HG03442 (cell line): ENCODE data around the gene MYT1.
"Not testable (repeated sequence)": the region's sequence is repeated elsewhere in the genome, so short reads cannot be mapped to it uniquely, and the experiment has no call there.

Experiments used
- ATAC-seq: cut with Tn5 transposase; IDR thresholded peaks from one replicate; pipeline ENCODE4 v1.9.1; 2021; ENCODE audit warnings: mild to moderate bottlenecking, moderate library complexity; ENCODE audit not compliant: unreplicated experiment

MYT1 gene

DNA sequence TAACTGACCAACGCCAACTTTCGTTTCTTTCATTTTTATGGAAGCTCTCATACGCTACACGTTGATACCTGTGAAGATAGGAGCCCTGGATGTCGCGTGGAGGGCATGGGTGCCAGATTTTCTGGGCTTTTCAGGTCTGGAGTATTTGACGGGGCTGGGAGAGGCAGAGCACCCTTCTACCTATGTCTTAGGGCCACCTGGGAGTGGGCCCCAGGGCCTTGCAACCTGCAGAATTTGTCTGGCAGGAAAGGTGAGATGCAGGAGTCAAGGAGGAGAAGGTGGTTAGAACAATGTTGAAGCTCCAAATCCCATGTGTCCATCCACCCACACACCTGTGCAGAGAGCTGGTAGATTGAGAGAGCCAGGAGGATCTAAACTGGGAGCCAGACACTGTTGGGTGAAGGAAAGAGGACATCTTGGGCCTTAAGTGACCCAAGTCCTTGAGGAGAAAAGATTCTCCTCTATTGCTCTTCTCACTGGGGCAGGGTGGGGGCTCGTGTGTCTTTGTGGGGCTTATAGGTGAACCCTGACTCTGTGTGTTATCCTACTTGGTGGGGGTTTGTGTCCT lies 63.9 kb downstream of the MYT1 start:
- no peak for ATAC-seq

DNA sequence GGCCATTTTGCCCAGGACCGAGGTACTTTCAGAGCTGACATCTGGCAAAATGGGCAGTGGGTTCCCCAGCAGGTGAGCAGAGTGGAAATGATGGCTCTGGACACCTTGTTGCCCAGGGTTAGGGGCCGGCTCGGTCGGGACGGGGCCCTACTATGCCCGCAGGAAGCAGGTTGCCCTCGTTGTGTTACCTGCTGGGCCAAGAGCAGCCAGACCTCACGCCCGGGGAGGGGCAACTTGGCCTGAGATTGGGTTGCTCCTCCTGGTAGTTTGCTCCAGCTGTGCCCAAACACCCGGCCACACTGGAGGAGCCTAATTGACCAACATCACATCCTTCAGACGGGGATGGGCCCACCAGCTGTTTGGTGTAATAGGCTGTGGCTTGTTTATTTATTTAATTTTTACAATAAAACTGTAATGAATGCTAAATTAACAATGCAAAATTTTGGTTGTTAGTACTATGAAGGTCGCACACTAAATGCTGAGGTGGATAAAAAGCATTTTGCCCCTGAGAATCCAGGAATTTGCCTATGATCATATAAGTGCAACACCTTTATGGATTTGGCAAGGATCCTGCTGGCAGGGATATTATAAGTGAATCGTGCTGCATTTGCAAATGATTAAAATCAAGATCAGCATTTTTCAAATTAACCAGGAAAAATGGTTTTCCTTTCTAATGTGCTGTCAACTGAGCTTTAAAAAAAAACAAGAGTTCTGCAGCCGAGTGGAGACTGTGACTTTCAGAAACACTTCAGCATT lies 64.7 kb downstream of the MYT1 start:
- ATAC-seq = no peak

DNA sequence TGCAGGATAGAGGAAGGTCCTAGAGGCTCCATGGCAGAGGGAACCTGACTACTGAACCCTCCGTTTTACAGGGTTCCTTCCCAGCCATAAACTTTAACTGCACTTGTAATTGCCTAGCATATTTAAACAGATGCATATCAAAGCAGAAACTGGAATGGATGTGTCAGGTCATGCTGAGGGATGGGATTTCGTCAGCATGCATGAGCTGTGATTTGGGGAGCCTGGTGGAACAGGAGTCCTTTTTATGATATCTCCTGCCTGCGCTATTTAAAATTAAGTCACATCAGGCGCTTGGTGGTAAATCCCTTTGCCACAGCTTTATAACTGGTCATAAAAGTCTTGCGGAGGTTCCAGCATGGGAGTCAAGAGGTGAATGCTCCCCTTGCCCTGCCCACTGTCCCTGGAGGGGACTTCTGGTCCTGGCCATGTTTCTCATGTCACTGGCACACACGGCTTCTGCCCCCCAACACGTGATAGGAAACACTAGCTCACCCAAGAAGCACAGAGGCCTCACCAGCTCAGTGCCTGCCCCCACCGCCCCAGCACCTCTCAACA lies 65.3 kb downstream of the MYT1 start:
- no peak for ATAC-seq

GRCh38 chr20:64230461-64231145 lies 66.4 kb downstream of the MYT1 start:
- ATAC-seq = no peak

DNA sequence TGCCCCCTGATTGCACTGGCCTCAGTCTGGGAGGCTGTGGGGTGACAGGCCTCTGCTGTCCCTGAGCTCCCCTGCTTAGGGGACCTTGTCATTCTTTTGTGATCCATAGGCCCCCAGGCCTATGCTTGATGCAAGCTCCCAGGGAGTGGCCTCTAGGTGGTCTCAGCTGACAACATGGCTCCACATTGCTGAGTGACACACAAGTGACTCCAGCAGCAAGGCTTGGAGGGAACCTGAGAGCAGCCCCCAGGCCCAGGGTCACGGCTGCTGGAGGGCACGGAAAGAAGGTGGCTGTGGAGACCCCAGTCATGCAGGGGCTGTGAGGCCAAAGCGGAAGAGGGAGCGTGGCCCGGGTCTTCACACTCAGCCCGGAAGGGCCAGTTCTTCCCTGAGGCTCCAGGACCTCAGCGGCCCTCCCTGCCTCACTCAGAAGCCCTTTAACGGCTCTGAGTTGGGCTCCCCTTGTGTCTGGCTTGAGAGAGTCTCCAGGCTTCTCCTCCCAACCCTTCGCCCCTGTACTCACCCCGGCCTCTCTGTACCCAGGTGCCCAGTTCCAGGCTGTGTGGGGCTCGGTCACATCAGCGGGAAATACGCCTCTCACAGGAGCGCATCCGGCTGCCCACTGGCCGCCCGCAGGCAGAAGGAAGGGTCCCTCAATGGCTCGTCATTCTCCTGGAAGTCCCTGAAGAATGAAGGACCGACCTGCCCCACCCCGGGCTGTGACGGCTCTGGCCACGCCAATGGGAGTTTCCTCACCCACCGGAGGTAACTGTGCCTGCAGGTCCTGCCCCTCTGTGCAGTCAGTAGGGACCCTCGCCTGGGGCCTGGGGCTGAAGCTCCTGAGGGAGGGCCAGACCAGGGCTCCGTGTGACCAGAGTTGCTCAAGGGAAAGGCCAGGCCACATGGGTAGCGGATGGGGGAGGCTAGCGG lies 67.6 kb downstream of the MYT1 start:
- no peak for ATAC-seq

- ATAC-seq = no peak
These were observed 68.5 kb downstream of the MYT1 start for GRCh38 chr20:64232794-64233193.

DNA sequence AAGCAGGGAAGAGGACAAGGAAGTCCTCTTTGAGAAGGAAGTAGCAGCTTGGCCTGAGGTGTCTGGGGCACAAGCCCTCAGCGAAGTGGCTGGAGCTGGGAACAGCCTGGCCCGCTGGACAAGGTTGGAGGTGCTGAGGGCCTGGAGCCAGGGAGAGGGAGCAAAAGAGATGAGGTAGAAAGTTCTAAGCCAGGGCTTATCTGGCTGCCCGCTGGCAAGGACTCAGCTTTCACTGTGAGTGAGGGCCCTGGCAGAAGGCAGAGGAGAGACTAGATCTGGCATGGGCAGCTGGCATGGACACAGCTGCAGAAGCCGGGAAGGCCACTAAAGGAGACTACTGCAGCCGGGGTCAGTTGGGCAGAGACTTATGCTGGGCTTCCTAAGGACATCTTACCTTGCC lies 69.5 kb downstream of the MYT1 start:
- no peak for ATAC-seq

DNA sequence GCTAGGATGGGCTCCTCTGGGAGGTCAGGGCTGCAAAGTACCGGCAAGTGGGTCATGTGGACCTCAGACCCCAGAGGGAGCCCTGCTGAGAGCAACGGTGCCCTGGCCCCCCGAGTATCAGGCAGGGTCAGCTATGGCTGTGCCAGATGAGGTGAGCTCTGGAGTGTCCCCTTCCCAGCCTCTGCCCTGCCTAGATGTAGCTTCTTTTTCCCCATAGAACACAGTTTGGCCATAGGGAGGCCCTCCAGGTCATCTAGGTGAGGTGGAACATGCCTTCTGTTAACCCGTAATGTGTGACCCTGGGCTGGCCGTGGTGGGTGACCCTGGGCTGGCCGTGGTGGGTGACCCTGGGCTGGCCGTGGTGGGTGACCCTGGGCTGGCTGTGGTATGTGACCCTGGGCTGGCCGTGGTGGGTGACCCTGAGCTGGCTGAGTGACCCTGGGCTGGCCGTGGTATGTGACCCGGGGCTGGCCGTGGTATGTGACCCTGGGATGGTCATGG lies 70.1 kb downstream of the MYT1 start:
- no peak for ATAC-seq

DNA sequence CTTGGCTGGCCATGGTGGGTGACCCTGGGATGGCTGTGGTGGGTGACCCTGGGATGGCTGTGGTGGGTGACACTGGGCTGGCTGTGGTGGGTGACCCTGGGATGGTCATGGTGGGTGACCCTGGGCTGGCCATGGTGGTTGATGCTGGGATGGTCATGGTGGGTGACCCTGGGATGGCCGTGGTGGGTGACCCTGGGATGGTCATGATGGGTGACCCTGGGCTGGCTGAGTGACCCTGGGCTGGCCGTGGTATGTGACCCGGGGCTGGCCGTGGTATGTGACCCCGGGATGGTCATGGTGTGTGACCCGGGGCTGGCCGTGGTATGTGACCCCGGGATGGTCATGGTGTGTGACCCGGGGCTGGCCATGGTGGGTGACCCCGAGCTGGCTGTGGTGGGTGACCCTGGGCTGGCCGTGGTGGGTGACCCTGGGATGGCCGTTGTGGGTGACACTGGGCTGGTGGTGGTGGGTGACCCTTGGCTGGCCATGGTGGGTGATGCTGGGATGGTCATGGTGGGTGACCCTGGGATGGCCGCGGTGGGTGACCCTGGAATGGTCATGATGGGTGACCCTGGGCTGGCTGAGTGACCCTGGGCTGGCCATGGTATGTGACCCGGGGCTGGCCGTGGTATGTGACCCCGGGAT lies 70.8 kb downstream of the MYT1 start:
- not testable (repeated sequence) for ATAC-seq

- ATAC-seq = no peak
These were observed 72.2 kb downstream of the MYT1 start for GRCh38 chr20:64236137-64237088.

- no peak for ATAC-seq
These were observed 73.1 kb downstream of the MYT1 start for GRCh38 chr20:64237316-64237715.

DNA sequence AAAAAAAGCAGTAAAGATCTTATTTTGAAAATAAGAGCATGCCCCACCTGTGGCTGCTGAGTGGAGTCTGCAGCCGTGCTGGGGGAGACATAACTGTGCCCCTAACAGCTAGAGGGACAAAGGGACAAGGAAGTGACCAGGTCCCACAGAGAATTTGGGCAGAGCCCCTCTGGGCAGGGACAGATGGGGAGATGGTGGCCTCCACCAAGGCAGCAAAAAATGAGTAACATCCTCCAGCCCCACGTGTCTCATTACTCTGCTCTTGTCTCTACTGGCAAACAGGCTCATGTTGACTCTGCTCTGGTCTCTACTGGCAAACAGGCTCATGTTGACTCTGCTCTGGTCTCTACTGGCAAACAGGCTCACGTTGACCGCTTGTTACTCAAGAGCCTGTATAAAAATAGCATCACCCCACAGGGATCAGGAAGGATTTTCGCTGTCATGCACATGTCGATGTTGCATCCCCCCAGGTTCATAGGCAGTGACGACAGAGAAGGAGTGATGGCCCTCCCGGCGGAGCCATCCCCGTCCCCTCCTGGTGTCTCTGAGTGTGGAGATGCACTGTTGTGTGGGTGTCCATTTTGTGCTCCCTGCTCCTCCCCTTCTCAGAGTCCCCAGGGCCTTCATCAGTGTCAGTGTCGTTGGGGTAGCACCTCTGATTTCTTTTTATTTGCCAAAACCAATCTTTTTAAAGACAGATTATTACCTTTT lies 74.0 kb downstream of the MYT1 start:
- no peak for ATAC-seq

GRCh38 chr20:64238851-64239387 lies 74.7 kb downstream of the MYT1 start:
- no peak for ATAC-seq

DNA sequence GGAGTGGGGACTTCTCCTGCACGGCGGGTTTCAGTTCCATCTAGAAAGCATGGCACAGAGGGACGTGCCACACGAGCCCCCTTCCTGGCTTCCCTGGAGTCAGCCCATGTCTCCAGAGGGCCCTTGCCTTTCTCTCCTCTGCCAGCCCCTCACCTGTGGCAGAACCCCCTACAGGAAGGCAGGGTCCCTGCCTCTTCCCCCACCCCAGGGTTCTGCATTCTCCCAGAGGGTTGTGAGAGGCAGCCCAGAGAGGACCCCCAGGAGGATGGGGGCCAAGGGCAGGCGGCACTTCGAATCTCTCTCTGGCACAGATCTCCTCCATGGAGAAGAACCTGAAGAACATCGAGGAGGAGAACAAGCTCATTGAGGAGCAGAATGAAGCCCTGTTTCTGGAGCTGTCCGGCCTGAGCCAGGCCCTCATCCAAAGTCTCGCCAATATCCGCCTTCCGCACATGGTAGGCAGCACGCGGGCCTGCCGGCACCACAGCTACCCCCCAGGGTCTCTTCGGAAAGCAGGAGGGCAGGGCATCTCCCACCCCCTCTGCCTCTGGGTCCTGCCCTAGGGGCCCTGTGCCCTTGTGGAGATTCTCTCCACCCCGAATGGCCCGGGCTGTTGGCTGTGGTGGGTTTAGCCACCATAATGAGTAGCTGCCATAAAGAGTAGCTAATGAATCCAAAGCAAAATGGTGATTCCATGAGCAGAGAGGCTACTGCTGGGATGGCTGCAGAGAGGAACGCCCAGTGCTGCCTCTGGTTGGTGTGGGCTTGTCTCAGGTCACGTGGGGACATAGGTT lies 75.4 kb downstream of the MYT1 start:
- ATAC-seq = no peak

DNA sequence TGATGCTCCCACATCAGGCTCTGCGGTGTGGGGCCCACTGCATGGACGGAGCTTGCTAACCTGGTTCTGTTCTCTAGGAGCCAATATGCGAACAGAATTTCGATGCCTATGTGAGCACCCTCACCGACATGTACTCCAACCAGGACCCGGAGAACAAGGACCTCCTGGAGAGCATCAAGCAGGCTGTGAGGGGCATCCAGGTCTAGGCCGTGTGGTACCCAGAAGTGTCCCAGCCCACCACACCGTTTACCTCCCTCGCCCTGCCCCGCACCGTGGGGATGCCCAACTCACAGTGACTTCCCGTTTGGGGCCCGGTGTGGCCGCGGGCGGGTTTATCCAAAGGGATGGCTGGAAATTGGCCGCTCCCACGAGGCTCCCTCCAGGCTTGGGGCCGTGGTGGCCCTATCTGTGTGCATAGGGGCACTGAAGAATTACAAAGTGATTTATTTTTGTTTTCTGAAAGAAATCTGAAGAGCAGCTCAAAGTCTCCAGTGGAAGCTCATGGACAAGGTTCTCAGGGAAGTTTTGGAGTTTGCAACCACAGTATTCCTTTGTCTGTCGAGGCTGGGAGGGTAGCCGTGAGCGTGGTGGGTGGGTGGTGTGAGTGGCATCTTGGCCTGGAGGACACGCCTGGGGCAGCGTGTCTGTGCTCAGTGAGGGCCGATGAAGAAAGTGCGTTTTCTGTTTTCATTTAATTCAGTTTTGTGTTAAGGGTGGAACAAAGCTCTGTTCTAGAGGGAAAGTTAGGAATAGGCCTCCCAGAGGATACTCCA lies 76.2 kb downstream of the MYT1 start:
- no peak for ATAC-seq

DNA sequence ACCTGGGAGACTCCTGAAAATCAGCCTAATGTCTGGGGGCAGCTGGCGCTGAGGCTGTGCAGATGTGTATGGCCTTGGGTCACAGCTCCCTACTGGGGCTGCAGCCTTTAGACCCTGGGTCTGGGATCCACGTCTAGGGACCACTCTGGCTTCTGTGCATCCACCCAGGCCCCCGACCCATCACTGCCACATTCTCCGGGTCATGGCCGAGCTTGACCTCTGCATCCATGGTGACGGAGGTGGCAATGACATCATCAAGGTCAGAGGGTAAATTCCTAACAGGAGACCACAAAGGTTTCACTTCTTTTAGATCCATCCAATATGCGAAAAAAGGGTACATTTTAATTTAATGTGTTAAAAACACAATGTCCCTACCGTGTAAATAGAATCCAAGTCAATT lies 76.8 kb downstream of the MYT1 start:
- no peak for ATAC-seq
